Stimulated activated naive B cell treated with anti-CD40 and anti-IgM and Interleukin-4, amounts not matched to agents 10 μg/mL and 1 μg/mL and 100 μg/mL, for 72 hours (primary cell): ENCODE measurements around the gene PASK.
"Not testable (repeated sequence)": the region's sequence is repeated elsewhere in the genome, so short reads cannot be mapped to it uniquely, and the experiment has no call there.

Experiments used
- ATAC-seq, 2 donors: fragments of 150-1000 bp; cut with Tn5 transposase; replicated peaks; 2 replicates each; pipeline ENCODE4 v1.10.0; 2021; ENCODE audit warnings: moderate library complexity in 1 of 2
- DNase-seq: peaks from one replicate; pipeline ENCODE4 v3.0.0; 2021
- H3K27ac Mint-ChIP-seq: one replicate; pipeline ENCODE4 v1.8.0; 2022; ENCODE audit warnings: mild to moderate bottlenecking, mixed read lengths
- H3K27me3 Mint-ChIP-seq, 2 donors: one replicate each; pipeline ENCODE4 v1.8.0; 2022; ENCODE audit warnings: mixed read lengths in 2 of 2
- H3K36me3 Mint-ChIP-seq, 2 donors: one replicate each; pipeline ENCODE4 v1.8.0; 2022; ENCODE audit warnings: mixed read lengths in 2 of 2, mild to moderate bottlenecking in 1 of 2
- H3K4me1 Mint-ChIP-seq, 2 donors: one replicate each; pipeline ENCODE4 v1.8.0; 2022; ENCODE audit warnings: mixed read lengths in 2 of 2, mild to moderate bottlenecking in 1 of 2
- H3K4me3 Mint-ChIP-seq, 2 donors: one replicate each; pipeline ENCODE4 v1.8.0; 2022; ENCODE audit warnings: mild to moderate bottlenecking in 2 of 2, mixed read lengths in 2 of 2, moderate library complexity in 1 of 2
- H3K9me3 Mint-ChIP-seq, 2 donors: one replicate each; pipeline ENCODE4 v1.8.0; 2022; ENCODE audit warnings: mixed read lengths in 2 of 2, mild to moderate bottlenecking in 1 of 2

PASK gene

DNA sequence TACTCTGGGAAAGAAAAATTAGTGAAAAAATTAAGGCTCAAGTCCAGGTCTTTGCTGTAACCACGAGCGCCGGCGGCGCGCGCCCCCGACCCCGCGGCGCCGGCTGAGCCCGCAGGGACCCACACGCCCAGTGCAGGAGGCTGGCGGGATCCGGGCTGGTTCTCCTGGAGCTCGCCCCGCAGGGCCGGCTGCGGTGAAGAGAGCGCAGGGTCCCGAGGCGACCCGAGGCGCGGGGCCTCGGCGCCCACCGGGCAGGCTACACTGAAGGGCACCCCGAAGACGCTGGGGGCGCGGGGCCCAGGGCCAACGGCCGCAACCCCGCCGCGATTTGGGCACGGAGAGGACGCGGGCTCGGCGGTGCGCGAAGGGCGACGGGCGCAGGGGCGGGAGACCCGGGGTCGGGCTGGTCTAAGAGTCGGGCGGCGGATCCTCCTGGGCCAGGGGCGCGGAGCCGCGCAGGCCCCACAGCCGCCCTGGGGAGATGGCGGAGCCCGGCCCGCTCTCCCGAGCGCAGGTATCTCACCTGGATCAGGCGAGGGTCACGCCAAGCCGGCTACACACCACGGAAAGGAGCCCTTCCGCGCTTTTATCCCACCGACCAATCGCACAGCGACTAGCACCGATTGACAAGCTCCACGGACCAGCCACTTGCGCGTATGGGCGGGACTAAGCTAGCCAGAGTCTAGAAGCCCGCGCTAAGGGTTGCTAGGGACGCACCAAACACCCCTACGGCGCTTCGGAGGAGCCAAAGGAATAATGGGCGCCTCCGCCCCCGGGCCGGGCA, at the start of gene PASK:
Gene PASK, minus strand, starts transcription at position 582 of the 784 bp plus-strand sequence. CDS start 6,440 bp downstream, outside the sequence.
- Mint-ChIP-seq H3K4me1 (peaks cover 35 to 58% of the 10 kb centered on the region in 2 donors), H3K27ac (peak within 1 kb of the TSS; percentile 93), H3K9me3 (no peaks in the 10 kb centered on the region), H3K36me3 (peaks cover 11 to 24% of the 10 kb centered on the region in 2 donors), H3K4me3 (peak within 1 kb of the TSS; percentile 87 to 91), H3K27me3 (no peaks in the 10 kb centered on the region)
- DNase-seq (peak; percentile 90), ATAC-seq (peak; percentile 85 to 88)

DNA sequence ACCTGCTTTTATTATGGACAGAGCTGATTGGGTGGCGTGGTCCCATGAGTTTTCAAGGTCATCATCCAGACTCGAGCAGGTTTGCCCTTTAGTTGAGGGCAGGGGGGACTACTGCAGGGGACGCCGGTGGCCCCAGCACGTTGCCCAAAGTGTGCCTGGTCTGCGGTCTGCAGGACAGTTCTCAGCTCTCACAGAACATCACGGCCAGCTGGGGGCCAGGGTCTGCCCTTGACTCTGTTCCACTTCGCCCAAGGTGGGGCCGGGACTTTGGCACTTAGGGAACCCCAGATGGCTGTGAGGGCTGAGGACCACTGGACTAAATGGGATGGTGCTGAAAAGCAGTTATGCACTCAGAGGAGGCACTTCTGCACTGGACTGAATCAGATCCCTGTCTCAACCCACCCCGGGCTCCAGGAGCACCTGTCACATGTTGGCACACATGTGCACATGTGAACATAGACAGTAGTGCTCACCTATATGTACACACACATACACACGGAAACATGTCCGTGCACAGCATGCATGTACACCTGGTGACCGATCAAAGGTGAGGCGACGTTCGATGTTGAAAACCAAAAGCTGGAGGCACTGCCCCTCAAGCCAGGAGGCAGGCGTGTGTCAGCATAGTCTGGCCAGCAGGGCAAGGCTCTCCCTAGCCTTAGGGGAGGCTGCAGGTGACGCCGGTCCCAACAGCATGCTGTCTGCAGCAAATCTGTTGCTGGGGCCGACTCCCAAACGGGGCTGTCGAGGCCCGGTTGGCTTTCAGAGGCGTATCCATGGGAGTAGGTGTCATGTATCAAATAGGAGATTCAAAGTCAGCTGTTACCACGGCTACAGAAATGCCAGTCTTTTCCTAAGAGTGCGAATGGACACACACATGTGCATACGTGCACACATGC, 49.4 kb upstream of the PASK start:
- no peak for DNase-seq
- H3K4me1 Mint-ChIP-seq = no peaks in the 10 kb centered on the region
- H3K9me3 Mint-ChIP-seq = no peaks in the 10 kb centered on the region
- peaks cover 0 to 1% of the 10 kb centered on the region in 2 donors for H3K27me3 Mint-ChIP-seq
- no peak for ATAC-seq
- H3K27ac Mint-ChIP-seq = no peak overlapping the region
- H3K4me3 Mint-ChIP-seq = no peak overlapping the region
- H3K36me3 Mint-ChIP-seq = no peaks in the 10 kb centered on the region

DNA sequence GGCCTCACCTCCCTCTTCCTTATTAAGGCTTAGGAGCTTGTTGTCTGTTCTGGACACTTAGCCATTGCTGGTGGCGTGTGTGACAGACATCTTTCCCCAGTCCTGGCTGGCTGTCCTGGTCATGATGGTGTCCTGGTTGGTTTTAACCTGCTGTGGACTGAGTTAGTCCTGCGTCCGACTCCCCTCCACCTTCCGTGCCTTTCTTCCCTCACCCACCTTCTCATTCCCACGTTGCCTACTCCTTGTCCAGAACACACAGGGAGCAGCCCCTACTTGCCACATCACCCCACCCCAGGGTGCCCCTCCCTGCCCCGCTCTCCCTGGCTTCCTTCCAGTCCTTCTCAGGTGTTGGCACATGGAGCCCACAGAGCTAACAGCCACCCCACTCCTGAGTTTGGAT, 48.7 kb upstream of the PASK start:
- Mint-ChIP-seq H3K36me3 (no peaks in the 10 kb centered on the region), H3K27me3 (no peaks in the 10 kb centered on the region), H3K9me3 (no peaks in the 10 kb centered on the region), H3K4me3 (no peak overlapping the region), H3K27ac (no peak overlapping the region), H3K4me1 (no peaks in the 10 kb centered on the region)
- ATAC-seq = no peak
- no peak for DNase-seq

GRCh38 chr2:241197246-241197645, 48.0 kb upstream of the PASK start:
- not testable (repeated sequence) for H3K27ac Mint-ChIP-seq, H3K4me3 Mint-ChIP-seq, H3K4me1 Mint-ChIP-seq, DNase-seq, H3K27me3 Mint-ChIP-seq, H3K9me3 Mint-ChIP-seq, H3K36me3 Mint-ChIP-seq, ATAC-seq

- no peak overlapping the region for H3K4me3 Mint-ChIP-seq
- DNase-seq (no peak), ATAC-seq (no peak)
- no peaks in the 10 kb centered on the region for H3K9me3 Mint-ChIP-seq
- no peaks in the 10 kb centered on the region for H3K4me1 Mint-ChIP-seq
- no peaks in the 10 kb centered on the region for H3K27me3 Mint-ChIP-seq
- H3K36me3 Mint-ChIP-seq = no peaks in the 10 kb centered on the region
- H3K27ac Mint-ChIP-seq = no peak overlapping the region
Observed at GRCh38 chr2:241195506-241196130, 46.3 kb upstream of the PASK start.

GRCh38 chr2:241194811-241195210, 45.5 kb upstream of the PASK start:
- Mint-ChIP-seq H3K27me3 (no peaks in the 10 kb centered on the region), H3K27ac (no peak overlapping the region), H3K4me3 (no peak overlapping the region), H3K36me3 (no peaks in the 10 kb centered on the region), H3K4me1 (no peaks in the 10 kb centered on the region), H3K9me3 (no peaks in the 10 kb centered on the region)
- ATAC-seq = no peak
- no peak for DNase-seq

DNA sequence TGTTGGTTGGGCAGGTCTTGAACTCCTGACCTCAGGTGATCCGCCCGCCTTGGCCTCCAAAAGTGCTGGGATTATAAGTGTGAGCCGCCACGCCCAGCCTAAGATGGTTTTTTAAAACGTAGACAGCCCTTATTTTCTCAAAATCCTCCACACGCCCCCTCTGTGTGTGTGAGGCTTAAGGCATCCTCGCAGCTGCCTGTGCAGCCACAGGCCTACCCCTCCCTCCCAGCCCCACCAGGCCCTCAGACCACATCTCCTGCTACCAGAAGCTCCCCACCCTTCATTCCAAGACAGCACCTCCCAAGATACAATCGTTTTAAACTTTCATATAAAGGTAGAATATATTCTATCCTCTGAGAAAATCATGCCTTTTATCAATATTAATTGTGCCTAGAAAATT, 44.0 kb upstream of the PASK start:
- Mint-ChIP-seq H3K27ac (no peak overlapping the region), H3K27me3 (no peaks in the 10 kb centered on the region), H3K4me1 (no peaks in the 10 kb centered on the region), H3K36me3 (no peaks in the 10 kb centered on the region), H3K9me3 (no peaks in the 10 kb centered on the region), H3K4me3 (no peak overlapping the region)
- ATAC-seq (no peak), DNase-seq (no peak)

DNA sequence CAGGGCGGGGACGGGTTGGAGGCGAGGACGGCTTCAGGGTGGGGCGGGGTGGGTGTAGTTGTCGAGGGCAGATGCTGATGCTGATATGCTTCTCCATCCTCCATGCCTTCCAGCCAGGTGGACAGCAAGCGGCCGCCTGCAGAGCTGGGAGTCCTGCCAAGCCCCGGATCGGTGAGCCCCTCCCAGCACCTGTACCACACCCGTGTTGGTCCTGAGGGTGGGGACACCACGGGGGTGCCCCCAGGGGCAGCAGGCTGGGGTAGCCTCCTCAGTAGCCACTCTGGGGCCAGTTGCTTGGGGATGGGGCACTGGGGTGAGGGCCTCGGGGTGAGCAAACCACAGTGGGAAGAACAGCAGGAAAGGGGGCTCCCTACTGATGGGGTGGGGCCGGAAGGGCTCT, 41.8 kb upstream of the PASK start:
- Mint-ChIP-seq H3K36me3 (peaks cover 0 to 3% of the 10 kb centered on the region in 2 donors), H3K4me1 (peaks cover 0 to 4% of the 10 kb centered on the region in 2 donors), H3K27ac (no peak overlapping the region), H3K27me3 (no peaks in the 10 kb centered on the region), H3K9me3 (no peaks in the 10 kb centered on the region), H3K4me3 (no peak overlapping the region)
- ATAC-seq = no peak
- DNase-seq = no peak

GRCh38 chr2:241190291-241190981, 41.2 kb upstream of the PASK start:
- H3K27me3 Mint-ChIP-seq = no peaks in the 10 kb centered on the region
- H3K9me3 Mint-ChIP-seq = no peaks in the 10 kb centered on the region
- H3K36me3 Mint-ChIP-seq = peaks cover 0 to 3% of the 10 kb centered on the region in 2 donors
- DNase-seq = no peak
- H3K4me3 Mint-ChIP-seq = no peak overlapping the region
- peak in 1 of 2 donors; percentile 38 for ATAC-seq
- H3K27ac Mint-ChIP-seq = no peak overlapping the region
- H3K4me1 Mint-ChIP-seq = peaks cover 0 to 4% of the 10 kb centered on the region in 2 donors

DNA sequence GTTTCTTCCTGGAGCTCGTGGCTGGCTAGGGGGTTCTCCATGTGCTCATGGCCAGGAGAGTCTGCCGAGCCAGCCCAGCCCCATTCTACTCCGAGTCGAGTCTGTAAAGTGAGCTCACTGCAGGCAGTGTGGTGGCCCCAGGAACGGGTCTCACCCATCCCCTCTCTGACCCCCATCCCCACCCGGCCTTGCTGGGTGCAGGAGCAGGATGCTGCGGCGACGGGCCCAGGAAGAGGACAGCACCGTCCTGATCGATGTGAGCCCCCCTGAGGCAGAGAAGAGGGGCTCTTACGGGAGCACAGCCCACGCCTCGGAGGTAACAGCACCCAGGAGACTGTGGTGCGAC, 40.6 kb upstream of the PASK start:
- Mint-ChIP-seq H3K36me3 (peaks cover 4% of the 10 kb centered on the region in 2 donors), H3K4me3 (no peak overlapping the region), H3K9me3 (no peaks in the 10 kb centered on the region), H3K27me3 (no peaks in the 10 kb centered on the region), H3K4me1 (peaks cover 0 to 4% of the 10 kb centered on the region in 2 donors), H3K27ac (no peak overlapping the region)
- DNase-seq (no peak), ATAC-seq (no peak)

DNA sequence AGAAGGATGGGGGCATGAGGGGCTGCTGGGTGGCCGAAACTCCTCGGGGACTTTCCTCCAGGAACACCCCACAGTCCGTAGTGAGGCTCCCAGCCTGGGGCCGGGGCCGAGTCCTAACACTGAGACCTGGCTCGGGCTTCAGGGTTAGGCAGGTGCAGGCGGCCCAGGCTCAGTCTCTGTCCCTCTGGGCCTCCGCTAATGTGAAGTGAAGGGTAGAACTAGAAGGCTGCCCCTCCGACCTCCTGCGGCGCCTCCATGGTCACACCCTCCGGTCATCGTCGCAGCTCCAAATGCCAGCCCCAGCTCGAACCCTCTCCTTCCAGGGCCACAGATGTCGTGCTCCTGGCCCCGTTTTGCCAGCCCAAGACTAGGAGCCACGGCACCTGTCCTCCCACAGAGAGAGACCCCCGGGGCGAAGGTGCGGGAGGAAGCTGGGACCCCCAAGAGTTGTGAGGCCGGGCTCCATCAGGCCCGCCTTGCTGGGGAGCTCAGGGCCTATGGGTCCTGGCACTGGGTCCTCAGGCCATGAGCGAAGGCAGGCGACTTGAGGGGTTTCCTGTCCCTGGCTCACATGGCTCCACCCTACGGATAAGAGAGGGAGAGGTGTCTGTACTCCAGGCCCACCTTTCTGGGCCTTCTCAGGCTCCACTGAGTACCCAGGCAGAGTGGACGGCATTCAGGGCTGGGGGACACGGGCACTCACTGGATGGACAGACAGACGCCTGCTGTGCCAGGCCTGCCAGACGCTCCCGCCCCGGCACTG, 40.0 kb upstream of the PASK start:
- Mint-ChIP-seq H3K4me1 (peaks cover 0 to 4% of the 10 kb centered on the region in 2 donors), H3K27ac (no peak overlapping the region), H3K36me3 (peaks cover 5 to 7% of the 10 kb centered on the region in 2 donors), H3K9me3 (no peaks in the 10 kb centered on the region), H3K4me3 (no peak overlapping the region), H3K27me3 (no peaks in the 10 kb centered on the region)
- DNase-seq = no peak
- no peak for ATAC-seq

DNA sequence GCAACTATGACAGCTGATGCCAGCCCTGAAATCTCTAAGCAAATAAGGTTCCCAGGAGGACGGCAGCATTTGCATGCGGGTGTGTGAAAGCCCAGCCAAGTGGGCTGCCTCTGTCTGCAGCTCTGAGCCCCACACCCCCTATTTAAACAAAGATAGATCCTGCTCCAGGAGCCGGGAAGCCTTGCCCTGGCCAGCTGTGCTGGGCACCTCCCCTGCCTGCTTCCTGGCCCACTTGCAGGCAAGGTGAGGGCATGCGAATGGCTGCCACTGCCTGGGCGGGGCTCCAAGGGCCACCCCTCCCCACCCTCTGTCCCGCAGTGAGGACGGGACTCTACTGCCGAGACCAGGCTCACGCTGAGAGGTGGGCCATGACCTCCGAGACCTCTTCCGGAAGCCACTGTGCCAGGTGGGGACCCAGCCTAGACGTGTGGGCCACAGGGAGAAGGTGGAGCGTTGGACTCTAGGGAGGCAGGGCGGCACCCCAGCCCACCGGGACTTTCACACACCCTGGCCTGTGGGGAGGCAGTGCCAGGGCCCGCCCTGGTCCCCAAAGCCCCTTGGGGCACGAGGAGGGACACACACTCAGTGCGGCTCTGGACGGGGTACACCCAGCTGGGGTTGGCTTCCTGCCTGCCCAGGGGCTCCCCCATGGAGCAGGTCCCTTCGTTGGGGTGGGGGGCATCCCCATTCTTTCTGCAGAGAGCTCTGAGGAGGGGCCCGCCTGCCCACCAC, 39.3 kb upstream of the PASK start, which contains the start of gene ANO7:
Gene ANO7, plus strand, starts transcription at position 317 of the 732 bp plus-strand sequence. CDS start 1,387 bp downstream, outside the sequence.
- peaks cover 8 to 10% of the 10 kb centered on the region in 2 donors for H3K36me3 Mint-ChIP-seq
- ATAC-seq = no peak
- no peaks in the 10 kb centered on the region for H3K9me3 Mint-ChIP-seq
- peaks cover 0 to 4% of the 10 kb centered on the region in 2 donors for H3K4me1 Mint-ChIP-seq
- H3K27ac Mint-ChIP-seq = no peak within 1 kb of the TSS
- H3K4me3 Mint-ChIP-seq = no peak within 1 kb of the TSS
- no peak for DNase-seq
- no peaks in the 10 kb centered on the region for H3K27me3 Mint-ChIP-seq

GRCh38 chr2:241187918-241188234, 38.6 kb upstream of the PASK start:
- Mint-ChIP-seq H3K27me3 (no peaks in the 10 kb centered on the region), H3K36me3 (peaks cover 9 to 11% of the 10 kb centered on the region in 2 donors), H3K4me1 (peaks cover 0 to 4% of the 10 kb centered on the region in 2 donors), H3K4me3 (no peak overlapping the region), H3K9me3 (no peaks in the 10 kb centered on the region), H3K27ac (no peak overlapping the region)
- no peak for ATAC-seq
- DNase-seq = no peak
